PC-9 (cell line): ENCODE measurements around the gene DOCK2. TPM values are rescaled to one million over a fixed set of nuclear protein-coding genes. Genes with fewer than 3 reads are reported as not detected.

Experiments
- BruUV-seq: library from RNA; stranded (reverse); fragments of 400-500 nt; replicated peaks from 2 replicates; lab custom pipeline; 2021; lab: Mats Ljungman, UMichigan
- CTCF ChIA-PET: fragments of 300-600 bp; sonication (Branson Sonifier 250); formaldehyde crosslinking; loops from one replicate; lab custom pipeline; 2022; ENCODE audit warnings: antibody characterized with exemption; lab: Charles Lee
- POLR2A ChIA-PET: fragments of 300-600 bp; sonication (Branson Sonifier 250); formaldehyde crosslinking; loops from one replicate; lab custom pipeline; 2022; ENCODE audit warnings: antibody characterized with exemption; ENCODE audit not compliant: unreplicated experiment; lab: Charles Lee
- DNase-seq, 2 experiments: peaks; one replicate each; pipeline versions ENCODE4 v3.0.0 to v3.0.0-alpha.2; 2015 to 2022; ENCODE audit warnings: mixed read lengths in 1 of 2
- H2AFZ ChIP-seq: fragments of 200-600 bp; sonication (generic); 2 replicates; pipeline ENCODE4 v1.8.1; 2017; ENCODE audit warnings: antibody characterized with exemption
- H3F3A ChIP-seq: fragments of 200-600 bp; sonication (generic); 2 replicates; pipeline ENCODE4 v1.8.1; 2017; ENCODE audit warnings: antibody characterized with exemption, mild to moderate bottlenecking, low read depth; ENCODE audit not compliant: insufficient read depth
- H3K27ac ChIP-seq: fragments of 200-600 bp; sonication (generic); 2 replicates; pipeline ENCODE4 v1.6.1; 2016; ENCODE audit warnings: mixed run types
- H3K27me3 ChIP-seq: fragments of 200-600 bp; sonication (generic); 2 replicates; pipeline ENCODE4 v1.6.1; 2016; ENCODE audit warnings: low read depth, mixed run types; ENCODE audit not compliant: insufficient read depth
- H3K36me3 ChIP-seq: fragments of 200-600 bp; sonication (generic); 2 replicates; pipeline ENCODE4 v1.6.1; 2016; ENCODE audit warnings: low read depth, mixed run types
- H3K4me1 ChIP-seq: fragments of 200-600 bp; sonication (generic); replicated peaks from 2 replicates; pipeline ENCODE4 v1.6.1; 2016; ENCODE audit warnings: mixed run types; ENCODE audit not compliant: insufficient read depth
- H3K4me2 ChIP-seq: fragments of 200-600 bp; sonication (generic); 2 replicates; pipeline ENCODE4 v1.6.1; 2017; ENCODE audit warnings: mixed run types
- H3K4me3 ChIP-seq: fragments of 200-600 bp; sonication (generic); 2 replicates; pipeline ENCODE4 v1.6.1; 2016; ENCODE audit warnings: mixed run types
- H3K79me2 ChIP-seq: fragments of 200-600 bp; sonication (generic); 2 replicates; pipeline ENCODE4 v1.6.1; 2017; ENCODE audit warnings: low read depth, mixed run types
- H3K9me2 ChIP-seq: fragments of 200-600 bp; sonication (generic); 2 replicates; pipeline ENCODE4 v1.8.1; 2017; ENCODE audit warnings: mild to moderate bottlenecking; ENCODE audit not compliant: insufficient read depth
- H3K9me3 ChIP-seq: fragments of 200-600 bp; sonication (generic); 2 replicates; pipeline ENCODE4 v1.8.1; 2016; ENCODE audit warnings: low read depth; ENCODE audit not compliant: insufficient read depth
- H4K20me1 ChIP-seq: fragments of 200-600 bp; sonication (generic); 2 replicates; pipeline ENCODE4 v1.8.1; 2017; ENCODE audit not compliant: insufficient read depth
- EZH2 ChIP-seq: fragments of 200-600 bp; sonication (generic); IDR thresholded peaks from 2 replicates; pipeline ENCODE4 v1.8.0; 2017; ENCODE audit warnings: antibody characterized with exemption, low read depth
- intact Hi-C: fragments of 100-400 bp; cut with micrococcal nuclease; formaldehyde crosslinking; loops from one replicate; pipeline ENCODE4 v1.10.0; 2022; ENCODE audit not compliant: unreplicated experiment
- total RNA-seq: library from RNA; stranded (reverse); gene quantifications from 2 replicates; pipeline ENCODE4 v1.2.3, GENCODE V29; 2021
- TF ChIP-seq, protein P1 (sequence below): fragments of 200-600 bp; sonication (generic); conservative IDR thresholded peaks from 2 replicates; pipeline ENCODE4 v1.6.1; 2017; ENCODE audit warnings: mixed run types, antibody characterized with exemption, mild to moderate bottlenecking, moderate library complexity

The DOCK2 gene
- total RNA-seq, 1 experiment from 2014 or later = 0.41 TPM

DNA sequence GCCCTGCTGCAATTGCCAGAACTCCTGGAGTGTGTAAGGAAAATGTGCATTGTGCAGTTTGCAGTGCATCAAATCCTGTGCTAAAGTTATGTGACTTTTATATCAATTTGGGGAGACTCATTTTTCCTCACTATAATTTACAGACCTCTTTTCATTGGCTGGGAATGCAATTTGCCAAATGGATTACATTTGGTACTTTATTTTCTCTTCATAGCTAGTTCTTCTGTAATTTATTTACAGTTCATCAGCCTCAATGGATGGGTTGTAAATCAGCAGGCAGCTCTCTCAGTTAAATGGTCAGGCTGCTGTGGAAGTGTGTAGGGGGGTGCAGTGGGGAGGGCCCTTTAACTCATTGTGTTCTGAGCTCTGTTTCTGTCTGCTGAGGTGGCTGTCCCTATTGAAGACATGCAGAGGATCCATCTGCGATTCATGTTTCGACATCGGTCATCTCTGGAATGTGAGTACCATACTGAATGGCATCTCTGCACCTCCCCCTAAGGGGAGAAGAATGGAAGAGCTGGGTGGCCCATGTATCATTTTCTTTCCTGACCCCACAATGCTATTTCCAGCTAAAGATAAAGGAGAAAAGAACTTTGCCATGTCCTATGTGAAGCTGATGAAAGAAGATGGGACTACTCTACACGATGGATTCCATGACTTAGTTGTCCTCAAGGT is 74.6 kb downstream of the DOCK2 start:
- no peaks in the 10 kb centered on the region for H3K27me3 ChIP-seq
- peaks cover 4% of the 10 kb centered on the region for H3K4me1 ChIP-seq
- H2AFZ ChIP-seq = no peak overlapping the region
- no peak overlapping the region for H3K4me2 ChIP-seq
- peaks cover 9% of the 10 kb centered on the region; the same call in 1 of the 2 replicates for H3K9me3 ChIP-seq
- H3K36me3 ChIP-seq = no peaks in the 10 kb centered on the region
- no peaks in the 10 kb centered on the region for H4K20me1 ChIP-seq
- intact Hi-C loops = no loop called here
- TF ChIP-seq, protein P1, sequence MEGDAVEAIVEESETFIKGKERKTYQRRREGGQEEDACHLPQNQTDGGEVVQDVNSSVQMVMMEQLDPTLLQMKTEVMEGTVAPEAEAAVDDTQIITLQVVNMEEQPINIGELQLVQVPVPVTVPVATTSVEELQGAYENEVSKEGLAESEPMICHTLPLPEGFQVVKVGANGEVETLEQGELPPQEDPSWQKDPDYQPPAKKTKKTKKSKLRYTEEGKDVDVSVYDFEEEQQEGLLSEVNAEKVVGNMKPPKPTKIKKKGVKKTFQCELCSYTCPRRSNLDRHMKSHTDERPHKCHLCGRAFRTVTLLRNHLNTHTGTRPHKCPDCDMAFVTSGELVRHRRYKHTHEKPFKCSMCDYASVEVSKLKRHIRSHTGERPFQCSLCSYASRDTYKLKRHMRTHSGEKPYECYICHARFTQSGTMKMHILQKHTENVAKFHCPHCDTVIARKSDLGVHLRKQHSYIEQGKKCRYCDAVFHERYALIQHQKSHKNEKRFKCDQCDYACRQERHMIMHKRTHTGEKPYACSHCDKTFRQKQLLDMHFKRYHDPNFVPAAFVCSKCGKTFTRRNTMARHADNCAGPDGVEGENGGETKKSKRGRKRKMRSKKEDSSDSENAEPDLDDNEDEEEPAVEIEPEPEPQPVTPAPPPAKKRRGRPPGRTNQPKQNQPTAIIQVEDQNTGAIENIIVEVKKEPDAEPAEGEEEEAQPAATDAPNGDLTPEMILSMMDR = no peak
- TF ChIP-seq EZH2 = no peak
- H3K79me2 ChIP-seq = no peaks in the 10 kb centered on the region
- no peak overlapping the region for H3K4me3 ChIP-seq
- no peak overlapping the region for H3K27ac ChIP-seq
- POLR2A ChIA-PET = no interaction called here
- no peaks in the 10 kb centered on the region; the same call in 1 of the 2 replicates for H3K9me2 ChIP-seq
- no TSS peak for BruUV-seq
- H3F3A ChIP-seq = 0 out of 2 replicates have a peak, but pooled peaks cover under 1% of the 10 kb centered on the region
- DNase-seq = no peak
- CTCF ChIA-PET = no interaction called here

DNA sequence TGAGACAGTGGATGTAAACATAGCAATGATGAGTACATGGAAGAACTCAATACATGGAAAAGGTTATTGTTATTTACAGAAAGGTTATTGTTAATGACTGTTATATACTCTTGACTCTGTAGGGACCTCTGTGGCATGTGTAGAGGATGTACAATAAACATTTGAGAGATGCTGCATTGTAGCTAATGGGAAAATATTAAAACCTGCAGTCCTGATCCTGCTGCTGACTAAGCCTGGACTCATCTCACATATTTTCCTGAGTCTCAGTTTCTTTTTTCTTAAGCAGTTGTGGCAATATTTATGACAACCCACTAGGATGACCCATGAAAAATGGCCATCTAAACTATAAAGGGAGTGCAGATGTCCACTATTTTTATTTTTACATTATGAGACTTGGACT is 75.4 kb downstream of the DOCK2 start:
- POLR2A ChIA-PET = no interaction called here
- TF ChIP-seq EZH2 = no peak
- TF ChIP-seq, protein P1 = no peak

DNA sequence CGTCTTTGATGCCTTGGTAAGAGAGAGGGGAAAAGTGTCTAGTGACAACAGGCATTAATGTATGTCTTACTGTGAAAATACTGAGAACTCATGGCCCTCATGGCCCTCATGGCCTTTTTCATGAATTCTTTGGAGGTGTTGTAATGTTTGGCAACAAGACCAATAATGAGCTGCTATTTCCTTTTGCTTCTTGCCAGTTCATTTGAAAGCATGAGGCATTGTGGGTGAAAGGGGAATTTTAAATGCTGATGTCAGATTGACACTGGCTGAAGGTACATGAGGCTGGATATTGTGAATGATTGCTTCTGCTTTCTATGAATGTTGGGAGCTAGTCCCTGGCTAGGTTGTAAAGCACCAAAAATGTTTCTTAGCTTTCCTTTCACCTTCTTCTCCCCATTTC is 79.2 kb downstream of the DOCK2 start:
- Histone ChIP-seq H3F3A (peaks cover 13% of the 10 kb centered on the region), H4K20me1 (no peaks in the 10 kb centered on the region), H3K4me3 (no peak overlapping the region), H3K9me3 (peaks cover 16% of the 10 kb centered on the region; the same call in 1 of the 2 replicates), H3K9me2 (no peaks in the 10 kb centered on the region; the same call in 1 of the 2 replicates), H3K4me1 (peaks cover 15% of the 10 kb centered on the region), H3K4me2 (no peak overlapping the region; the same call in 1 of the 2 replicates), H2AFZ (no peak overlapping the region), H3K27me3 (no peaks in the 10 kb centered on the region), H3K36me3 (no peaks in the 10 kb centered on the region), H3K79me2 (no peaks in the 10 kb centered on the region), H3K27ac (peak overlapping the region; percentile 48; the same call in 1 of the 2 replicates)
- DNase-seq = peak in 1 of 2 experiments; percentile 56
- CTCF ChIA-PET = no interaction called here
- intact Hi-C loops = no loop called here
- POLR2A ChIA-PET = interaction anchor here (0.6 kb wide), 1 partner anchor 31 kb away, joined by 4 read pairs; no protein-coding TSS in a partner anchor
- BruUV-seq = no TSS peak
- TF ChIP-seq EZH2 = no peak
- TF ChIP-seq, protein P1 = no peak

More for the DNA sequence above, 75.4 kb downstream of the DOCK2 start:
- Histone ChIP-seq H3K4me2 (no peak overlapping the region), H3K9me3 (peaks cover 9% of the 10 kb centered on the region; the same call in 1 of the 2 replicates), H3K4me3 (no peak overlapping the region), H3K27ac (no peak overlapping the region), H3K9me2 (no peaks in the 10 kb centered on the region; the same call in 1 of the 2 replicates), H3K27me3 (no peaks in the 10 kb centered on the region), H2AFZ (no peak overlapping the region), H3K4me1 (peaks cover 12% of the 10 kb centered on the region), H4K20me1 (no peaks in the 10 kb centered on the region), H3K79me2 (no peaks in the 10 kb centered on the region), H3F3A (peaks cover 8% of the 10 kb centered on the region), H3K36me3 (no peaks in the 10 kb centered on the region)
- no peak for DNase-seq
- no TSS peak for BruUV-seq
- CTCF ChIA-PET = no interaction called here
- intact Hi-C loops = no loop called here
